Activated T-helper 2 cell treated with anti-CD3 and anti-CD28 coated beads, Interferon-gamma antibody, Interleukin-2, Interleukin-4, amounts not matched to agents 10 μg/mL and 5 μg/mL and 100 μg/mL, durations not matched to agents 14 hours and 24 hours and 36 hours (primary cell): ENCODE data around the gene ELP2. TPM values are rescaled to one million over a fixed set of nuclear protein-coding genes. Genes with fewer than 3 reads are reported as not detected.
A peak's percentile ranks its signal among the peaks of the same experiment; 100 is the strongest.
"Not testable (repeated sequence)": the region's sequence is repeated elsewhere in the genome, so short reads cannot be mapped to it uniquely, and the experiment has no call there.

Source experiments
- DNase-seq: peaks from one replicate; pipeline ENCODE4 v3.0.0; 2021; ENCODE audit warnings: low spot score
- H3K27ac Mint-ChIP-seq: one replicate; pipeline ENCODE4 v1.8.0; 2021; ENCODE audit warnings: mixed read lengths
- H3K27me3 Mint-ChIP-seq: one replicate; pipeline ENCODE4 v1.8.0; 2021; ENCODE audit warnings: low read depth, mixed read lengths
- H3K36me3 Mint-ChIP-seq: one replicate; pipeline ENCODE4 v1.8.0; 2021; ENCODE audit warnings: low read depth, mixed read lengths
- H3K4me1 Mint-ChIP-seq: one replicate; pipeline ENCODE4 v1.8.0; 2021; ENCODE audit warnings: low read depth, mixed read lengths
- H3K4me3 Mint-ChIP-seq: one replicate; pipeline ENCODE4 v1.8.0; 2021; ENCODE audit warnings: low read depth, mild to moderate bottlenecking, moderate library complexity, mixed read lengths
- H3K9me3 Mint-ChIP-seq: one replicate; pipeline ENCODE4 v1.8.0; 2021; ENCODE audit warnings: mixed read lengths
- intact Hi-C: fragments of 100-400 bp; cut with micrococcal nuclease; formaldehyde crosslinking; loops from one replicate; pipeline ENCODE4 v1.15.1; 2023
- total RNA-seq: library from RNA; stranded (reverse); gene quantifications from 2 replicates; pipeline ENCODE4 v1.2.3, GENCODE V29; 2022

ELP2 gene
- total RNA-seq, 1 donor from 2014 or later: 93.3 TPM

GRCh38 chr18:36104749-36105148, 24.9 kb upstream of the ELP2 start:
- H3K9me3 Mint-ChIP-seq: no peaks in the 10 kb centered on the region
- peaks cover 4% of the 10 kb centered on the region for H3K36me3 Mint-ChIP-seq
- H3K4me1 Mint-ChIP-seq: no peaks in the 10 kb centered on the region
- no peak overlapping the region for H3K4me3 Mint-ChIP-seq
- DNase-seq: no peak
- intact Hi-C loops: no loop called here
- no peaks in the 10 kb centered on the region for H3K27me3 Mint-ChIP-seq
- no peak overlapping the region for H3K27ac Mint-ChIP-seq

GRCh38 chr18:36107477-36107876, 22.2 kb upstream of the ELP2 start:
- H3K9me3 Mint-ChIP-seq: no peaks in the 10 kb centered on the region
- no peak overlapping the region for H3K27ac Mint-ChIP-seq
- no peak overlapping the region for H3K4me3 Mint-ChIP-seq
- no peak for DNase-seq
- no peaks in the 10 kb centered on the region for H3K27me3 Mint-ChIP-seq
- intact Hi-C loops: no loop called here
- H3K36me3 Mint-ChIP-seq: peaks cover 22% of the 10 kb centered on the region
- H3K4me1 Mint-ChIP-seq: no peaks in the 10 kb centered on the region

GRCh38 chr18:36108196-36108595, 21.5 kb upstream of the ELP2 start:
- no peaks in the 10 kb centered on the region for H3K4me1 Mint-ChIP-seq
- H3K9me3 Mint-ChIP-seq: no peaks in the 10 kb centered on the region
- no peak overlapping the region for H3K4me3 Mint-ChIP-seq
- intact Hi-C loops: no loop called here
- H3K36me3 Mint-ChIP-seq: peaks cover 27% of the 10 kb centered on the region
- no peak for DNase-seq
- H3K27ac Mint-ChIP-seq: no peak overlapping the region
- H3K27me3 Mint-ChIP-seq: no peaks in the 10 kb centered on the region

GRCh38 chr18:36108601-36109000, 21.1 kb upstream of the ELP2 start:
- DNase-seq: no peak
- Mint-ChIP-seq H3K27ac (no peak overlapping the region), H3K27me3 (no peaks in the 10 kb centered on the region), H3K4me1 (no peaks in the 10 kb centered on the region), H3K36me3 (peaks cover 29% of the 10 kb centered on the region), H3K4me3 (no peak overlapping the region), H3K9me3 (no peaks in the 10 kb centered on the region)
- intact Hi-C loops: no loop called here

- intact Hi-C loops: no loop called here
- Mint-ChIP-seq H3K36me3 (peaks cover 40% of the 10 kb centered on the region), H3K4me1 (no peaks in the 10 kb centered on the region), H3K27me3 (no peaks in the 10 kb centered on the region), H3K27ac (no peak overlapping the region), H3K9me3 (no peaks in the 10 kb centered on the region), H3K4me3 (no peak overlapping the region)
- DNase-seq: no peak
These were observed 20.0 kb upstream of the ELP2 start for GRCh38 chr18:36109737-36110136.

- H3K4me1 Mint-ChIP-seq: no peaks in the 10 kb centered on the region
- H3K9me3 Mint-ChIP-seq: no peaks in the 10 kb centered on the region
- no peak overlapping the region for H3K4me3 Mint-ChIP-seq
- no peak overlapping the region for H3K27ac Mint-ChIP-seq
- H3K36me3 Mint-ChIP-seq: peaks cover 59% of the 10 kb centered on the region
- intact Hi-C loops: no loop called here
- H3K27me3 Mint-ChIP-seq: no peaks in the 10 kb centered on the region
- no peak for DNase-seq
These were observed 17.4 kb upstream of the ELP2 start for GRCh38 chr18:36112302-36112701.

GRCh38 chr18:36114251-36114650, 15.4 kb upstream of the ELP2 start:
- intact Hi-C loops: no loop called here
- Mint-ChIP-seq H3K27me3 (no peaks in the 10 kb centered on the region), H3K4me3 (no peak overlapping the region), H3K4me1 (no peaks in the 10 kb centered on the region), H3K9me3 (no peaks in the 10 kb centered on the region), H3K27ac (no peak overlapping the region), H3K36me3 (peaks cover 59% of the 10 kb centered on the region)
- DNase-seq: no peak

- intact Hi-C loops: no loop called here
- Mint-ChIP-seq H3K36me3 (peaks cover 59% of the 10 kb centered on the region), H3K9me3 (no peaks in the 10 kb centered on the region), H3K27ac (no peak overlapping the region), H3K27me3 (no peaks in the 10 kb centered on the region), H3K4me1 (no peaks in the 10 kb centered on the region), H3K4me3 (no peak overlapping the region)
- no peak for DNase-seq
These were observed 15.0 kb upstream of the ELP2 start for GRCh38 chr18:36114738-36115137.

- H3K4me1 Mint-ChIP-seq, DNase-seq, intact Hi-C loops, H3K9me3 Mint-ChIP-seq, H3K27ac Mint-ChIP-seq, H3K4me3 Mint-ChIP-seq, H3K27me3 Mint-ChIP-seq: not testable (repeated sequence)
- peaks cover 62% of the 10 kb centered on the region for H3K36me3 Mint-ChIP-seq
These were observed 12.9 kb upstream of the ELP2 start for GRCh38 chr18:36116771-36117170.

GRCh38 chr18:36120297-36120696, 9.4 kb upstream of the ELP2 start:
- Mint-ChIP-seq H3K27me3 (no peaks in the 10 kb centered on the region), H3K4me3 (no peak overlapping the region), H3K9me3 (no peaks in the 10 kb centered on the region), H3K27ac (no peak overlapping the region), H3K4me1 (peaks cover 8% of the 10 kb centered on the region), H3K36me3 (peaks cover 63% of the 10 kb centered on the region)
- DNase-seq: no peak
- intact Hi-C loops: no loop called here

GRCh38 chr18:36124841-36125240, 4.9 kb upstream of the ELP2 start:
- Mint-ChIP-seq H3K27me3 (no peaks in the 10 kb centered on the region), H3K27ac (no peak overlapping the region), H3K9me3 (no peaks in the 10 kb centered on the region), H3K4me3 (no peak overlapping the region), H3K4me1 (peaks cover 31% of the 10 kb centered on the region), H3K36me3 (peaks cover 68% of the 10 kb centered on the region)
- intact Hi-C loops: loop anchor here (5.0 kb wide), 3 partner anchors 108 to 1083 kb away; partner anchors contain the start of genes MAPRE2 and ZNF397
- DNase-seq: no peak

- intact Hi-C loops: loop anchor here (5.0 kb wide), 3 partner anchors 109 to 1084 kb away; partner anchors contain the start of genes MAPRE2 and ZNF397
- Mint-ChIP-seq H3K36me3 (peaks cover 60% of the 10 kb centered on the region), H3K4me1 (peaks cover 38% of the 10 kb centered on the region), H3K9me3 (no peaks in the 10 kb centered on the region), H3K4me3 (peak overlapping the region; percentile 28), H3K27ac (no peak overlapping the region), H3K27me3 (no peaks in the 10 kb centered on the region)
- no peak for DNase-seq
These were observed 3.0 kb upstream of the ELP2 start for GRCh38 chr18:36126668-36127067.

- intact Hi-C loops: loop anchor here (2.0 to 5.0 kb wide), 4 partner anchors 111 to 1086 kb away; partner anchors contain the start of genes KIAA1328, MAPRE2, TPGS2 and ZNF397
- peak overlapping the region; percentile 85 for H3K27ac Mint-ChIP-seq
- no peaks in the 10 kb centered on the region for H3K9me3 Mint-ChIP-seq
- H3K36me3 Mint-ChIP-seq: peaks cover 59% of the 10 kb centered on the region
- DNase-seq: no peak
- peaks cover 47% of the 10 kb centered on the region for H3K4me1 Mint-ChIP-seq
- H3K27me3 Mint-ChIP-seq: no peaks in the 10 kb centered on the region
- H3K4me3 Mint-ChIP-seq: peak overlapping the region; percentile 95
These were observed 1.7 kb upstream of the ELP2 start for GRCh38 chr18:36127836-36128529.
